Islet of Langerhans (tissue), 1 donor: ENCODE results near the gene EQTN.
A peak's percentile ranks its signal among the peaks of the same experiment; 100 is the strongest.
"Not testable (repeated sequence)": the region's sequence is repeated elsewhere in the genome, so short reads cannot be mapped to it uniquely, and the experiment has no call there.

ENCODE experiments used
- FAIRE-seq: peaks from one replicate; lab custom pipeline; 2011; peaks lifted over from hg19 to GRCh38; lab: Jason Lieb, UNC

EQTN gene

GRCh38 chr9:27292659-27293405, 4.1 kb downstream of the EQTN start:
- FAIRE-seq = no peak

- no peak for FAIRE-seq
Observed at GRCh38 chr9:27291292-27291691, 5.7 kb downstream of the EQTN start.

GRCh38 chr9:27282269-27282668, 14.7 kb downstream of the EQTN start:
- no peak for FAIRE-seq

- FAIRE-seq = no peak
Observed at GRCh38 chr9:27280860-27281259, 16.1 kb downstream of the EQTN start.

GRCh38 chr9:27280249-27280648, 16.7 kb downstream of the EQTN start:
- FAIRE-seq = no peak

GRCh38 chr9:27279611-27280010, 17.3 kb downstream of the EQTN start:
- no peak for FAIRE-seq

GRCh38 chr9:27278374-27278773, 18.6 kb downstream of the EQTN start:
- FAIRE-seq = no peak

- peak; percentile 100 for FAIRE-seq
Observed at GRCh38 chr9:27276193-27277030, 20.5 kb downstream of the EQTN start.

GRCh38 chr9:27273186-27273585, 23.8 kb downstream of the EQTN start:
- no peak for FAIRE-seq

- no peak for FAIRE-seq
Observed at GRCh38 chr9:27272103-27272502, 24.8 kb downstream of the EQTN start.

- no peak for FAIRE-seq
Observed at GRCh38 chr9:27261517-27262211, 35.3 kb downstream of the EQTN start.

- FAIRE-seq = no peak
Observed at GRCh38 chr9:27260789-27261516, 36.0 kb downstream of the EQTN start.

- no peak for FAIRE-seq
Observed at GRCh38 chr9:27258662-27259061, 38.3 kb downstream of the EQTN start.

- no peak for FAIRE-seq
Observed at GRCh38 chr9:27248702-27249101, 48.2 kb downstream of the EQTN start.

- FAIRE-seq = no peak
Observed at GRCh38 chr9:27247756-27248155, 49.2 kb downstream of the EQTN start.

GRCh38 chr9:27239648-27240047, 57.3 kb downstream of the EQTN start:
- FAIRE-seq = not testable (repeated sequence)
